ENCODE results near the gene CCT5.
A peak's percentile ranks its signal among the peaks of the same experiment; 100 is the strongest.

The CCT5 gene

GRCh38 chr5:10275991-10276390 is 25.9 kb downstream of the CCT5 start:
- Histone ChIP-seq H3K27me3 (ENCODE audit: insufficient read depth, low read length, poor library complexity) (peaks cover 5% of the 10 kb centered on the region), H2AFZ (ENCODE audit: low read depth, low read length) (no peak overlapping the region), H4K20me1 (ENCODE audit: insufficient read depth, low read length) (no peaks in the 10 kb centered on the region), H3K9ac (ENCODE audit: low read depth, low read length) (no peak overlapping the region), H3K4me3 (ENCODE audit: low read depth in 1 of 2, low read length in 2 of 2) (no peak overlapping the region), H3K4me2 (ENCODE audit: insufficient read depth, low read length) (no peak overlapping the region), H3K4me1 (ENCODE audit: insufficient read depth, low read length) (peaks cover 11% of the 10 kb centered on the region), H3K79me2 (ENCODE audit: insufficient read depth, low read length) (no peaks in the 10 kb centered on the region), H3K27ac (ENCODE audit: low read length) (no peak overlapping the region), H3K9me3 (ENCODE audit: insufficient read depth, low read length, severe bottlenecking) (no peaks in the 10 kb centered on the region), H3K36me3 (ENCODE audit: insufficient read depth, low read length) (no peaks in the 10 kb centered on the region)
- peak; percentile 4; the same call in 2 of the 3 replicates for ATAC-seq (ENCODE audit: insufficient read depth, low read depth)
- TF ChIP-seq CTCF (IDR thresholded peaks at IDR 0.05; ENCODE audit: borderline replicate concordance, extremely low read depth, low read length, poor library complexity, severe bottlenecking): no peak
- TF ChIP-seq EZH2 (IDR thresholded peaks at IDR 0.05; ENCODE audit: borderline replicate concordance, low read depth, low read length, severe bottlenecking): no peak
- no peak for DNase-seq

- Histone ChIP-seq H3K4me1 (ENCODE audit: insufficient read depth, low read length) (peaks cover 11% of the 10 kb centered on the region), H3K4me2 (ENCODE audit: insufficient read depth, low read length) (no peak overlapping the region), H3K27ac (ENCODE audit: low read length) (no peak overlapping the region), H3K4me3 (ENCODE audit: low read depth in 1 of 2, low read length in 2 of 2) (no peak overlapping the region), H3K27me3 (ENCODE audit: insufficient read depth, low read length, poor library complexity) (peaks cover 5% of the 10 kb centered on the region), H3K9me3 (ENCODE audit: insufficient read depth, low read length, severe bottlenecking) (no peaks in the 10 kb centered on the region), H3K36me3 (ENCODE audit: insufficient read depth, low read length) (no peaks in the 10 kb centered on the region), H3K79me2 (ENCODE audit: insufficient read depth, low read length) (no peaks in the 10 kb centered on the region), H4K20me1 (ENCODE audit: insufficient read depth, low read length) (no peaks in the 10 kb centered on the region), H3K9ac (ENCODE audit: low read depth, low read length) (no peak overlapping the region), H2AFZ (ENCODE audit: low read depth, low read length) (no peak overlapping the region)
- ATAC-seq (ENCODE audit: insufficient read depth, low read depth): no peak
- no peak for DNase-seq
- no peak for TF ChIP-seq EZH2 (IDR thresholded peaks at IDR 0.05; ENCODE audit: borderline replicate concordance, low read depth, low read length, severe bottlenecking)
- no peak for TF ChIP-seq CTCF (IDR thresholded peaks at IDR 0.05; ENCODE audit: borderline replicate concordance, extremely low read depth, low read length, poor library complexity, severe bottlenecking)
Observed at GRCh38 chr5:10276691-10277090, 26.6 kb downstream of the CCT5 start.

- Histone ChIP-seq H4K20me1 (ENCODE audit: insufficient read depth, low read length) (no peaks in the 10 kb centered on the region), H3K27me3 (ENCODE audit: insufficient read depth, low read length, poor library complexity) (peaks cover 5% of the 10 kb centered on the region), H3K79me2 (ENCODE audit: insufficient read depth, low read length) (no peaks in the 10 kb centered on the region), H3K4me1 (ENCODE audit: insufficient read depth, low read length) (peaks cover 11% of the 10 kb centered on the region), H3K4me3 (ENCODE audit: low read depth in 1 of 2, low read length in 2 of 2) (no peak overlapping the region), H3K9ac (ENCODE audit: low read depth, low read length) (no peak overlapping the region), H3K4me2 (ENCODE audit: insufficient read depth, low read length) (no peak overlapping the region), H3K36me3 (ENCODE audit: insufficient read depth, low read length) (no peaks in the 10 kb centered on the region), H2AFZ (ENCODE audit: low read depth, low read length) (no peak overlapping the region), H3K27ac (ENCODE audit: low read length) (no peak overlapping the region), H3K9me3 (ENCODE audit: insufficient read depth, low read length, severe bottlenecking) (no peaks in the 10 kb centered on the region)
- DNase-seq: no peak
- no peak for TF ChIP-seq CTCF (IDR thresholded peaks at IDR 0.05; ENCODE audit: borderline replicate concordance, extremely low read depth, low read length, poor library complexity, severe bottlenecking)
- TF ChIP-seq EZH2 (IDR thresholded peaks at IDR 0.05; ENCODE audit: borderline replicate concordance, low read depth, low read length, severe bottlenecking): no peak
- no peak for ATAC-seq (ENCODE audit: insufficient read depth, low read depth)
Observed at GRCh38 chr5:10277773-10278630, 27.9 kb downstream of the CCT5 start.

All from DND-41 (cell line).